ENCODE measurements around the gene OPCML. TPM values are rescaled to one million over a fixed set of nuclear protein-coding genes. Genes with fewer than 3 reads are reported as not detected.

The OPCML gene
- total RNA-seq, 4 donors from 2014 or later, result 0.33 TPM; not detected in 3

GRCh38 chr11:133509924-133510697, 22.2 kb downstream of the OPCML start:
- H3K36me3 ChIP-seq, result no peaks in the 10 kb centered on the region
- H3K27me3 ChIP-seq, result no peaks in the 10 kb centered on the region
- 62 to 66% methylated on average over 3 of the region's 3 CpGs for WGBS, 2 donors
- DNase-seq, result no peak
- H3K9me3 ChIP-seq, result no peaks in the 10 kb centered on the region
- intact Hi-C loops (cut with DNase I), result no loop called here
- H3K4me1 ChIP-seq, result no peaks in the 10 kb centered on the region
- TF ChIP-seq CTCF (IDR thresholded peaks at IDR 0.05) (no peak), POLR2A (IDR thresholded peaks at IDR 0.05) (no peak)
- no peak overlapping the region for H3K4me3 ChIP-seq (replicated peaks in 1 of 3)
- H3K27ac ChIP-seq, result no peak overlapping the region

- WGBS, 2 donors, result 60 to 68% methylated on average over 10 to 11 of the region's 11 CpGs
- intact Hi-C loops (cut with DNase I), result no loop called here
- H3K9me3 ChIP-seq, result no peaks in the 10 kb centered on the region
- TF ChIP-seq POLR2A (IDR thresholded peaks at IDR 0.05), result no peak
- no peak for TF ChIP-seq CTCF (IDR thresholded peaks at IDR 0.05)
- H3K27me3 ChIP-seq, result no peaks in the 10 kb centered on the region
- no peak for DNase-seq
- H3K4me3 ChIP-seq (replicated peaks in 1 of 3), result no peak overlapping the region
- H3K4me1 ChIP-seq, result no peaks in the 10 kb centered on the region
- no peaks in the 10 kb centered on the region for H3K36me3 ChIP-seq
- H3K27ac ChIP-seq, result no peak overlapping the region
Observed at GRCh38 chr11:133508468-133508867, 23.8 kb downstream of the OPCML start.

- WGBS, 2 donors, result 79 to 90% methylated on average over 4 of the region's 4 CpGs
- no peak overlapping the region for H3K27ac ChIP-seq
- intact Hi-C loops (cut with DNase I), result no loop called here
- TF ChIP-seq POLR2A (IDR thresholded peaks at IDR 0.05) (no peak), CTCF (IDR thresholded peaks at IDR 0.05) (no peak)
- no peaks in the 10 kb centered on the region for H3K4me1 ChIP-seq
- DNase-seq, result no peak
- no peaks in the 10 kb centered on the region for H3K36me3 ChIP-seq
- H3K9me3 ChIP-seq, result no peaks in the 10 kb centered on the region
- no peaks in the 10 kb centered on the region for H3K27me3 ChIP-seq
- H3K4me3 ChIP-seq (replicated peaks in 1 of 3), result no peak overlapping the region
Observed at GRCh38 chr11:133507185-133507584, 25.1 kb downstream of the OPCML start.

- H3K4me1 ChIP-seq, result no peaks in the 10 kb centered on the region
- H3K9me3 ChIP-seq, result no peaks in the 10 kb centered on the region
- H3K27ac ChIP-seq, result no peak overlapping the region
- TF ChIP-seq POLR2A (IDR thresholded peaks at IDR 0.05) (no peak), CTCF (IDR thresholded peaks at IDR 0.05) (no peak)
- no peaks in the 10 kb centered on the region for H3K27me3 ChIP-seq
- 80 to 86% methylated on average over 6 of the region's 6 CpGs for WGBS, 2 donors
- intact Hi-C loops (cut with DNase I), result no loop called here
- no peaks in the 10 kb centered on the region for H3K36me3 ChIP-seq
- no peak for DNase-seq
- no peak overlapping the region for H3K4me3 ChIP-seq (replicated peaks in 1 of 3)
Observed at GRCh38 chr11:133506551-133507094, 25.7 kb downstream of the OPCML start.

GRCh38 chr11:133506023-133506422, 26.3 kb downstream of the OPCML start:
- WGBS, 2 donors, result 72% methylated on average over 3 of the region's 3 CpGs
- Histone ChIP-seq H3K4me3 (replicated peaks in 1 of 3) (no peak overlapping the region), H3K9me3 (no peaks in the 10 kb centered on the region), H3K36me3 (no peaks in the 10 kb centered on the region), H3K27me3 (no peaks in the 10 kb centered on the region), H3K27ac (no peak overlapping the region), H3K4me1 (no peaks in the 10 kb centered on the region)
- intact Hi-C loops (cut with DNase I), result no loop called here
- TF ChIP-seq POLR2A (IDR thresholded peaks at IDR 0.05), result no peak
- no peak for TF ChIP-seq CTCF (IDR thresholded peaks at IDR 0.05)
- no peak for DNase-seq
